Kidney epithelial cell (primary cell): ENCODE results near the gene TRPV2. TPM values are rescaled to one million over a fixed set of nuclear protein-coding genes. Genes with fewer than 3 reads are reported as not detected.

Experiments
- DNase-seq: peaks from one replicate; pipeline ENCODE4 v3.0.0-alpha.2; 2010; ENCODE audit warnings: low read depth
- H3K27me3 ChIP-seq: 2 replicates; pipeline ENCODE4 v1.6.0; 2011; ENCODE audit warnings: low read length; ENCODE audit not compliant: control insufficient read depth, insufficient read depth
- H3K36me3 ChIP-seq: 2 replicates; pipeline ENCODE4 v1.5.1; 2011; ENCODE audit warnings: low read length; ENCODE audit not compliant: control insufficient read depth, insufficient read depth
- H3K4me3 ChIP-seq: 2 replicates; pipeline ENCODE4 v1.5.1; 2011; ENCODE audit warnings: low read depth, mild to moderate bottlenecking, control low read depth, low read length
- total RNA-seq: library from RNA; depleted of rRNA; stranded (reverse); fragments of >200 nt; gene quantifications from 2 replicates; pipeline ENCODE4 v1.2.3, GENCODE V29; 2015
- TF ChIP-seq, protein P1 (sequence below): IDR thresholded peaks from 2 replicates; pipeline ENCODE4 v1.5.1; 2011; ENCODE audit warnings: mild to moderate bottlenecking, moderate library complexity, low read length, control low read depth, inconsistent platforms; ENCODE audit not compliant: insufficient read depth, poor library complexity, severe bottlenecking

The TRPV2 gene
- total RNA-seq, 1 donor from 2014 or later: 3.8 TPM

GRCh38 chr17:16432017-16432416 is 16.6 kb downstream of the TRPV2 start:
- H3K27me3 ChIP-seq: no peaks in the 10 kb centered on the region
- DNase-seq: no peak
- TF ChIP-seq, protein P1, sequence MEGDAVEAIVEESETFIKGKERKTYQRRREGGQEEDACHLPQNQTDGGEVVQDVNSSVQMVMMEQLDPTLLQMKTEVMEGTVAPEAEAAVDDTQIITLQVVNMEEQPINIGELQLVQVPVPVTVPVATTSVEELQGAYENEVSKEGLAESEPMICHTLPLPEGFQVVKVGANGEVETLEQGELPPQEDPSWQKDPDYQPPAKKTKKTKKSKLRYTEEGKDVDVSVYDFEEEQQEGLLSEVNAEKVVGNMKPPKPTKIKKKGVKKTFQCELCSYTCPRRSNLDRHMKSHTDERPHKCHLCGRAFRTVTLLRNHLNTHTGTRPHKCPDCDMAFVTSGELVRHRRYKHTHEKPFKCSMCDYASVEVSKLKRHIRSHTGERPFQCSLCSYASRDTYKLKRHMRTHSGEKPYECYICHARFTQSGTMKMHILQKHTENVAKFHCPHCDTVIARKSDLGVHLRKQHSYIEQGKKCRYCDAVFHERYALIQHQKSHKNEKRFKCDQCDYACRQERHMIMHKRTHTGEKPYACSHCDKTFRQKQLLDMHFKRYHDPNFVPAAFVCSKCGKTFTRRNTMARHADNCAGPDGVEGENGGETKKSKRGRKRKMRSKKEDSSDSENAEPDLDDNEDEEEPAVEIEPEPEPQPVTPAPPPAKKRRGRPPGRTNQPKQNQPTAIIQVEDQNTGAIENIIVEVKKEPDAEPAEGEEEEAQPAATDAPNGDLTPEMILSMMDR: no peak
- H3K36me3 ChIP-seq: no peaks in the 10 kb centered on the region
- H3K4me3 ChIP-seq: no peak overlapping the region

DNA sequence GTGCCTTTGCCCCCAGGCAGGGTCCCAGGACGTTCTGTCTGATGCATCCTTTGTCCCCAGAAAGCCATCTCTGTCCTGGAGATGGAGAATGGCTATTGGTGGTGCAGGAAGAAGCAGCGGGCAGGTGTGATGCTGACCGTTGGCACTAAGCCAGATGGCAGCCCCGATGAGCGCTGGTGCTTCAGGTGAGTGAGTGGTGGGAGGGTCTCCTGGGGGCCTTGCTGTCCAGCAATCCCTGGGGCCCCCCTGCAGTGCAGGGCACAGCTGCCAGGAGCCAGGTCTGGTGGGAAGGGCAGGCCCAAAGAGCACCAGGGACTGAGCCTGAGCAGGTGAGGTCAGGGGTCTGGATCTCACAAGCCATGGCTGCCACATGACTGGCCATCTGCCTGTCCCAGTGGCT is 18.1 kb downstream of the TRPV2 start:
- no peak for DNase-seq
- Histone ChIP-seq H3K36me3 (no peaks in the 10 kb centered on the region), H3K27me3 (no peaks in the 10 kb centered on the region), H3K4me3 (no peak overlapping the region)
- TF ChIP-seq, protein P1: no peak

GRCh38 chr17:16434662-16435061 is 19.3 kb downstream of the TRPV2 start:
- no peak for DNase-seq
- Histone ChIP-seq H3K27me3 (no peaks in the 10 kb centered on the region), H3K4me3 (no peak overlapping the region), H3K36me3 (no peaks in the 10 kb centered on the region)
- TF ChIP-seq, protein P1: no peak

DNA sequence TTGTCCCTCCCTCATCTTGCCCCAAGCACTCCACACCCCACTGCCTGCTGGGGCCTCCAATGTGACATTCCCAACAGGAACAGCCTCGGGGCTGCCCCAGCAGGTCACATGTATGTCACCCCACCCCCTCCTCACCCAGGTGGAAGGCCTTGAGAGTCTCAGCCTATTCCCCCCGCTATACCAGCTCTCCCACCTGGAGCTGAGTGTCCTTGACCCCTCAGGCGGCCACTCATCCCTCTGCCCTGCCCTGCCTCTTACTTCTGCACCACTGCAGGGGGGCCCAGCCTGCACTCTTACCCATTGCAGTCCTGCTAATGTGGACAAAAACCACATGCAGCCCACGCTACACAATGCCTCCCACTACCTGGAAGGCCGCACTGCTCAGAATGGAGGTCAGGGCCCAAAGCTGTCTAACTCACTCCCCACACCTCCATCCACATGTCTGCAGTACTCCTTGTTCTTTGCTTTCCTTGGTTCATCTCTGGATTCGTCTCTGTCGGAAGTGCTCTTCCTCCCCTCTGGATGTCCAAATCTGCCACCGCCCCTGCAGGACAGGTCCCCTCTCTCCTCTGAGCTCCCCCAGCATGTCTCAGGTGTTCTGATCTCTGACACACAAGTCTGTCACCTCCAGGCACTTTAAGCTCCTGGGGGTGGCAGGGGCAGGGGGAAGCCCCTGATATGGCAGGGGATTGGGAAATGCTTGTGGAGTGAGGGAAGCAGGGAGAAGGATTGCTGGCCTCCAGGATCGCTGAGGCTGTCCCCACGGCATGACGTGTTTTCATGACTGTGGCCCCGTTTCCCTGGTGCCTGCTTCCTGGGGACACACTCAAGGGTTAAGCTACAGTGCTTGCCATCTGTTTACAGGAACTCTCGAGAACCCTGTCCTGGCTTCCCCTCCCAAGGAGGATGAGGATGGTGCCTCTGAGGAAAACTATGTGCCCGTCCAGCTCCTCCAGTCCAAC is 20.8 kb downstream of the TRPV2 start:
- Histone ChIP-seq H3K27me3 (no peaks in the 10 kb centered on the region), H3K36me3 (peaks cover 7% of the 10 kb centered on the region), H3K4me3 (no peak overlapping the region)
- TF ChIP-seq, protein P1: no peak
- no peak for DNase-seq

GRCh38 chr17:16437083-16437482 is 21.7 kb downstream of the TRPV2 start:
- DNase-seq: no peak
- Histone ChIP-seq H3K36me3 (peaks cover 7% of the 10 kb centered on the region), H3K27me3 (no peaks in the 10 kb centered on the region), H3K4me3 (no peak overlapping the region)
- TF ChIP-seq, protein P1: no peak
